ENCODE data around the gene SLITRK5.

Gene SLITRK5

GRCh38 chr13:87671031-87671752 is at the start of gene SLITRK5:
Gene SLITRK5 (plus strand): TSS chr13:87671371. CDS start chr13:87675389, 4,018 bp downstream.
- peak; percentile 46 for DNase-seq

- DNase-seq = no peak
Measured at GRCh38 chr13:87622971-87623370, 48.2 kb upstream of the SLITRK5 start.

- DNase-seq = no peak
Measured at GRCh38 chr13:87656306-87656705, 14.9 kb upstream of the SLITRK5 start.

GRCh38 chr13:87661471-87661870 is 9.7 kb upstream of the SLITRK5 start:
- peak; percentile 45 for DNase-seq

GRCh38 chr13:87666831-87667230 is 4.3 kb upstream of the SLITRK5 start:
- DNase-seq = no peak

- no peak for DNase-seq
Measured at GRCh38 chr13:87667686-87668085, 3.5 kb upstream of the SLITRK5 start.

- DNase-seq = peak; percentile 7
Measured at GRCh38 chr13:87669379-87669978, 1.7 kb upstream of the SLITRK5 start.

- no peak for DNase-seq
Measured at GRCh38 chr13:87671753-87672605, 808 bp downstream of the SLITRK5 start.

GRCh38 chr13:87674247-87674738 is 3.1 kb downstream of the SLITRK5 start:
- DNase-seq = no peak

- DNase-seq = no peak
Measured at GRCh38 chr13:87675851-87676250, 4.7 kb downstream of the SLITRK5 start.

- no peak for DNase-seq
Measured at GRCh38 chr13:87676254-87677042, 5.3 kb downstream of the SLITRK5 start.

- DNase-seq = no peak
Measured at GRCh38 chr13:87677043-87677495, 5.9 kb downstream of the SLITRK5 start.

- DNase-seq = no peak
Measured at GRCh38 chr13:87677496-87678371, 6.6 kb downstream of the SLITRK5 start.

GRCh38 chr13:87678372-87678752 is 7.2 kb downstream of the SLITRK5 start:
- no peak for DNase-seq

GRCh38 chr13:87680298-87680697 is 9.1 kb downstream of the SLITRK5 start:
- DNase-seq = no peak

- DNase-seq = peak; percentile 8
Measured at GRCh38 chr13:87684850-87685742, 13.9 kb downstream of the SLITRK5 start.

GRCh38 chr13:87696458-87696857 is 25.3 kb downstream of the SLITRK5 start:
- no peak for DNase-seq

GRCh38 chr13:87698268-87698667 is 27.1 kb downstream of the SLITRK5 start:
- no peak for DNase-seq

GRCh38 chr13:87709947-87710346 is 38.8 kb downstream of the SLITRK5 start:
- no peak for DNase-seq

GRCh38 chr13:87712012-87712411 is 40.8 kb downstream of the SLITRK5 start:
- no peak for DNase-seq
